NCI-H510A (cell line): ENCODE data around the gene SLC39A12.
"Not testable (repeated sequence)": the region's sequence is repeated elsewhere in the genome, so short reads cannot be mapped to it uniquely, and the experiment has no call there.

Experiments
- DNase-seq: peaks from one replicate; lab custom pipeline; 2025; lab: John Stamatoyannopoulos, UW

The SLC39A12 gene

DNA sequence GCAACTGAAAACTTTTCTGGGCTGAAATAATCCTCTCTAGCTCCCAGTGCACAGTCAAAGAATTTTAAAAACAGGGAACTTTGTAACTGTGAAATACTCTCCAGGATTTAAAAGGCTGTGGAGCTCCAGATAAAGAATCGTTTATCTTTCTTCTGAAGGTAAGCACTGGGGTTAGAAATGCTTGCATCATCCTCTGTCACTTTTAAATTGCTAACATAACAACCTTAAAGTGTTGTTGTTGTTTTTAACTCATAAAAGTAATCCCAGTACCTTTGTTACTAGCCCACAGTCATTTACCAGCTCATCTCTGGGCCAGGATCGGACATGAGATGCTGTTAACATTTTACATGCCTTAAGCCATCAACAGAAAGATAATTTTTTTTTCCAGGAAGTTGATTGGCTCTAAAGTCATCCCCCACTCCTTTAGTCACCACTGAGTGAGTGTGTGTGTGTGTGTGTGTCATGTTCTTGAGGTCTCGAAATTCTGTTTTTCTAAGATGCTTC, at the start of gene SLC39A12:
Gene SLC39A12, plus strand, starts transcription at position 51 of the 504 bp plus-strand sequence. CDS start 1,359 bp downstream, outside the sequence.
- no peak for DNase-seq

- no peak for DNase-seq
Observed at GRCh38 chr10:17904564-17904963, 47.2 kb upstream of the SLC39A12 start.

DNA sequence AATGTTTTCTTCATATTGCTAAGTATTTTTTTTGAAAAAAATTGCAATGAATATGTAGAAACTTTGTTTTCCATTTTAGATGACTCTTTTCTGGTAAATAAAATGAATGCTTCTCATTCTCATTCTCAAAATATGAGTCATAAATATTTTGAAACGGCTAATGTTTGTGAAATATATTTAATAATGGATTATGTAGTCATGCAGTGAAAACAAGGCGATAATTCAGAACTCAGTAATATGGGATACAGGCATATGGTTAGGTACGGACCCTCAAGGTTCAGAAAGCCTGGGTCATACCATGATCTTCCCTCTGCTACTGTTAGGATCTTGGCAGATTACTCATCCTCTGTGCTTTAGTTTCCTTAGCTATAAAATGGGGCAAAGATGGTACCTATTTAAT, 46.2 kb upstream of the SLC39A12 start:
- no peak for DNase-seq

DNA sequence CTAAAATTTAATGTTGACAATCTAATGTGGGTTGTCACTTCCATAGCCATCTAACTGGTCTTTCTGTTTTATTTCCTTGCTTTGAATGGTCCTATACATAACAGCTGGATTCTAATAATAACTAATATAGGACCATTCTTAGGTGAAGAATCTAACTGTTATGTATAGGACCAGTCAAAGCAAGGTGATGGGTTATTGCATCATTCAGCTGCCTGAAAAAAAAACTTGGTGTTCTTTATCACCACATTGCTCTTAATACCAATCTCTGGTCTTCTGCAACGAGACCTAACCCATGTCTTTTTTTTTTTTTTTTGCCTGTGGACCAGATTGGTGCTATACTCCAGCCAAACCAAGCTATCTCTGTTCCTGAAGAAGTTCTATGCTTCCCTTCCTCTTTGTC, 45.7 kb upstream of the SLC39A12 start:
- no peak for DNase-seq

DNA sequence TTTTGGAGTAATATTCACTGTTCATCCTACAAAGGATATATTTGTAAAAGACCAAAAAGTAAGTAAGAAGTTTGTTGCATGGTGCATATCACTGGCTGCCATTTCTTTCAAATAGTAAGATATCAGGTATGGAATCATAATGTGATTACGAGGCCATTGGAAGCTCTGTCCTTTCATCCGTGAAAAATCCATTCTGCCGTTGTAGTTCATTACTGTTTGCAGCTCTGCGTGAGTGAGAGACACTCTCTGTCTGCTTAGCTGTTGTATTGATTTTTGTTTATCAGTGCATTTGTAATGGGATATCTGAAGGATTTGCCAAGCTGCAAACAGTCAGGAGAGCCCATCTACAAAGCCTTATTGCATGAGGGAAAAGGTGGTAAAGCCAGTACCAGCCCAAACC, 44.1 kb upstream of the SLC39A12 start:
- no peak for DNase-seq

DNA sequence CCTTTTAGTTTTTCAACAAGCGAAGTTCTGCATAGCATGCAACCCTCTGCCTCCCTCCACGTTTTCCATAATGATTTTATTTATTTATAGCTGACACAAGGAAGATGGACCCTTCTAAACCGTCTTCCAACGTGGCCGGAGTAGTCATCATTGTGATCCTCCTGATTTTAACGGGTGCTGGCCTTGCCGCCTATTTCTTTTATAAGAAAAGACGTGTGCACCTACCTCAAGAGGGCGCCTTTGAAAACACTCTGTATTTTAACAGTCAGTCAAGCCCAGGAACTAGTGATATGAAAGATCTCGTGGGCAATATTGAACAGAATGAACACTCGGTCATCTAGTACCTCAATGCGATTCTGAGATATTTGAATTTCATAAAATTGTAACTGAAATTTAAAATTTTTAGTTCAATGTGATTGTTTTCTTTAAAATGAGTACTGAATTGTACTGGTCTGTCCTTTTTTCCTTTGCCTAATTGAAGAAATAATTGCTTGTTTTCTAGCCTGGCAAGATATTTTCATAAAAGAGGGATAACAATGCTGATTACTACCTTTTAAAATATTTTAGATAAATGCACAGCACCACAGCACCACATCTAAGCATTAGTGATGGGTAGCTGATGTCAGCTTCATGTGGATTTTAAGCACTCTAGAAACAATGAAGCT, 41.5 kb upstream of the SLC39A12 start:
- no peak for DNase-seq

GRCh38 chr10:17912754-17913153, 39.0 kb upstream of the SLC39A12 start:
- DNase-seq: no peak

DNA sequence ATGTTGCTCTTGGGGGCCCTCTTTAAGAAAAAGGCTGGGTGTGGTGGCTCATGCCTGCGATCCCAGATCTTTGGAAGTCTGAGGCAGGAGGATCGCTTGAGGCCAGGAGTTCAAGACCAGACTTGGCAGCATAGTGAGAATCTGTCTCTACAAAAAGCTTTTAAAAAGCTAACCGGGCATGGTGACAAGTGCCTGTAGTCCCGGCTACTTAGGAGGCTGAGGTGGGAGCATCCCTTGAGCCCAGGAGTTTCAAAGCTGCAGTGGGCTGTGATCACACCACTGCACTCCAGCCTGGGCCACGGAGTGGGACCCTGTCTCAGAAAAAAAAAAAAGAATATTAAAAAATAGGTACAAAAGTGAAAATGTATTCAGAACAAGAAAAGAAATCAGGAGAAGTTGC, 38.1 kb upstream of the SLC39A12 start:
- no peak for DNase-seq

DNA sequence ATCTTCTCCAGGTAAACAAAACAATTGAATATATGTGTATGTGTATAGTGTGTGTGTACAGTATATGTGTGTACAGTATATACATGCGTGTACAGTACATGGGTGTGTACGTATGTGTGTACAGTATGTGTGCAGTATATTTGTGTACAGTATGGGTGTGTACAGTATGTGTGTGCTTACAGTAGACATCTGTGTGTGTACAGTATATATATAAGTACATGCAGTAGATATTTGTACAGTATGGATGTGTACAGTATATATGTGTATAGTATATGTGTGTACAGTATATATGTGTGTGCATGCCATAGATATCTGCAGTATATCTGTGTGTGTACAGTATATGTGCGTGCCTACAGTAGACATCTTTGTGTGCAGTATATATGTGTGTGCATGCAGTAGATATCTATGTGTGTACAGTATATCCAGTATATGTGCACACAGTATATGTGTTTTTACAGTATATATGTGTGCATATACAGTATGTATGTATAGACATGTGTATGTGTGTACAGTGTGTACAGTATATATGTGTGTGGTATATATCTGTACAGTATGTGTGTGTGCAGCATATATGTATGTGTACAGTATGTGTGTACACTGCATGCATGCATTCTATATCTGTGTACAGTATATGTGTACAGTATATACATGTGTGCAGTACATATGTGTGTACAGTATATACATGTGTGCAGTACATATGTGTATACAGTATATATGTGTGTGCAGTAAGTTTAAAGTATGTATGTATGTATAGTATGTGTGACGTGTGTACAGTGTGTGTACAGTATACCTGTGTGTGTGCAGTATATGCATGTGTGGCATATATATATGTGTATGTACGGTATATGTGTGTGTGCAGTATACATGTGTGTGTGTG, 37.3 kb upstream of the SLC39A12 start:
- DNase-seq: no peak

DNA sequence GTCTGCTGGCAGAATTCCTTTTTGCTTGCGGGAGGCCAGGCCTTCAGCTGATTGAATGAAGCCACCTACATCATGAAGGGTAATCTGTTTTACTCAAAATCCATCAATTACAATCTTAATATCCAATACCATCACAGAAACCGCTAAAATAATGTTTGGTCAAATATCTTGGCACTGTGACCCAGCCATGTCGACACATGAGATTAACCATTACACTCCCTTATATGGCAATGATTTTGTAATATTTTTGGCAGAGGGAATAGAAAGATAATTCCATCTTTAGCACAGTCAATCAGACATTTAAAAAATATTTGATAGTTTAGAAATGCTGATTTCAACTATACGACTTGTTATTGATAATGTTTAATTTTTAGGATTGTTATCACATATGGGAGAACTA, 36.5 kb upstream of the SLC39A12 start:
- DNase-seq: no peak

GRCh38 chr10:17918187-17918903, 33.4 kb upstream of the SLC39A12 start:
- DNase-seq: no peak

DNA sequence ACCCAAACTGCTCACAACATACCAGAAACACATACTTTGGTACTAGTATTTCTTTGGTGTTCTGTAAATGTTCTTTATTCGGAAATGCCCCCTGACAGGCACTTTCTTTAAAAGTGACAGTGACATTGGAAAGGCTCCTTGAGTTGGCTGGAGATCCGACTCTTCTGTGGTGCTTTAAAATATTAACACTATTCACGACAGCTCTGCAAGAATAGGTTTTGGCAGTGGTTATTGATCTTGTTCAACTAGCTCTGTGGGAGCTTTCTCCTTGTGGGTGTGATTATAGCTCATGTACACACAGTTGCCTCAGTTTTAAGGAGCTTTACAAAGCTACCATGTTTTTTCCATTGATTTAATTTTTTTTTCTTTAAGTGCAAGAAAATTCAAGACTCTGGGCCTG, 30.3 kb upstream of the SLC39A12 start:
- no peak for DNase-seq

DNA sequence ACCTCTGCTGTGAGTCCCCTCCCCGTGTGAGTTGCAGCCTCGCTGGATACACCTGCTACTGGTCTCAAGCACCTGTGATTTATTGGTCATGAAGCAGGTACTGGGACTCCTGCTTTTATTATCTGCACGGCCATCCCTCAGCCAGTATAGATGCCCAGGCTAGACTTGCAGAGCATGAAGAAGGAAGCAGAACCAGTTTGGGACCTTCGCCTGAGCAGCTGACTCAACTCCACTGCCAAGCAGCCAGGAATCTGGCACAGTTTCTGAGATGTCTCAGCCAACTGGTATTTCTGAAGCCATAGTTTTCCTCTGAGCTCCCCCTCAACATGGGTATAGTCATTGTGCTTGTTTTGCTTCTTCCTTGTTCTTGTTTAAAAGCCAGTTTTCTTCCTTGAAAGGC, 28.0 kb upstream of the SLC39A12 start:
- peak; percentile 57 for DNase-seq

- DNase-seq: no peak
Observed at GRCh38 chr10:17943033-17943745, 8.5 kb upstream of the SLC39A12 start.

DNA sequence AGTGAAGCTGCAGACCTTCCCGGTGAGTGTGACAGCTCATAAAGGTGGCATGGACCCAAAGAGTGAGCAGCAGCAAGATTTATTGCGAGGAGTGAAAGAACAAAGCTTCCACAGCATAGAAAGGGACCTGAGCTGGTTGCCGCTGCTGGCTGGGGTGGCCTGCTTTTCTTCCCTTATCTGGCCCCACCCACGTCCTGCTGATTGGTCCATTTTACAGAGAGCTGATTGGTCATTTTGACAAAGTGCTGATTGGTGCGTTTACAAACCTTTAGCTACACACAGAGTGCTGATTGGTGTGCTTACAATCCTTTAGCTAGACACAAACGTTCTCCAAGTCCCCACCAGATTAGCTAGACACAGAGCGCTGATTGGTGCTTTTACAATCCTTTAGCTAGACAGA, 1.4 kb upstream of the SLC39A12 start:
- DNase-seq: not testable (repeated sequence)

GRCh38 chr10:17950726-17951125, 992 bp upstream of the SLC39A12 start:
- DNase-seq: no peak

DNA sequence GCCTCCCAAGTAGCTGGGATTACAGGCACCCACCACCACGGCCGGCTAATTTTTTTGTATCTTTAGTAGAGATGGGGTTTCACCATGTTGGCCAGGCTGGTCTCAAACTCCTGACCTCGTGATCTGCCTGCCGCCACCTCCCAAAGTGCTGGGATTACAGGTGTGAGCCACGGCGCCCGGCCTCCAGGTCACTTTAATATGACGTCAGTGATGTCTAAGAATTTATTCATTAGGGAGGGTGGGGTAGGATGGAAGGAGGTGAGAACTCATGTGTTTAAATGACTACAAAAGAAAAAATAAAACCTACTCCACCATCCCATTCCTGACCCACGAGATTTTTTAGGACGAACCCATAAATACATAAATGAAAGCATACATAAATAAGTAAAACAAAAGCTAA, 2.7 kb downstream of the SLC39A12 start:
- not testable (repeated sequence) for DNase-seq

- DNase-seq: no peak
Observed at GRCh38 chr10:17954861-17955260, 3.1 kb downstream of the SLC39A12 start.

DNA sequence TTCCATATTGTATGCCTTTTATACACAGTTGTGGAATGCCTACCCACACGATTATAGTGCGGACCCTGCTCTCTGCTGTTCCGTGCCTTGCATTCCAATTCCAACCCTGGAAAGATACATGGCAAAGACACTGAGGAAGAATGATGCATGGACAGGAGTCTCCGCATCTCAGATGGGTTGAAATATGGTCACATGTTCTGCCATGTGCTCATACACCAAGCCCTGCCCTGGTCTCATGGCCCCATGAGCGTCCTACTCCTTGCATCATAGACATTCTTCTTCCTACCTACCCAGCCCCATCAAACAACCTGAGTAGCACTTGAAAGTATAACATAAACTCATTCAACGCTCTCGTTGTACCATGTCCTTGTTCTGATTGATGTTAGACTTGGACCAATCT, 6.3 kb downstream of the SLC39A12 start:
- DNase-seq: no peak

DNA sequence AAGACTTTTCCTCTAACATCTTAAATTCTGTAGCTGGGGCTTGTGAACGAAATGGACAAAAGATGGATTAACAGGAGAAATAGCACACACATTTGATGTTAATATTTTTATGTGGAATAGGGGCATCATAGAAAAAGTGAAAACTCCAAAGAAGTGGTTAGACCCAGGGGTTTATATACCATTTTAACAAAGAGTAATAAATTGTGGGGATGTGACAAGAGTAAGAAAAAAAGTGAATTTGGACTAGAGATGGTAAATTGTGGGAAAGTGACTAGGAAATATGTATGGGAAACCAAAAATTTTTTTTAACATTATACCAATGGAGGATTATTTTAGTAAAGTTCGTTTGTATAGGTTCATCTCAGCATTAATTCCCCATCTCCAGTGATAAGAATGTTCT, 8.2 kb downstream of the SLC39A12 start:
- no peak for DNase-seq

DNA sequence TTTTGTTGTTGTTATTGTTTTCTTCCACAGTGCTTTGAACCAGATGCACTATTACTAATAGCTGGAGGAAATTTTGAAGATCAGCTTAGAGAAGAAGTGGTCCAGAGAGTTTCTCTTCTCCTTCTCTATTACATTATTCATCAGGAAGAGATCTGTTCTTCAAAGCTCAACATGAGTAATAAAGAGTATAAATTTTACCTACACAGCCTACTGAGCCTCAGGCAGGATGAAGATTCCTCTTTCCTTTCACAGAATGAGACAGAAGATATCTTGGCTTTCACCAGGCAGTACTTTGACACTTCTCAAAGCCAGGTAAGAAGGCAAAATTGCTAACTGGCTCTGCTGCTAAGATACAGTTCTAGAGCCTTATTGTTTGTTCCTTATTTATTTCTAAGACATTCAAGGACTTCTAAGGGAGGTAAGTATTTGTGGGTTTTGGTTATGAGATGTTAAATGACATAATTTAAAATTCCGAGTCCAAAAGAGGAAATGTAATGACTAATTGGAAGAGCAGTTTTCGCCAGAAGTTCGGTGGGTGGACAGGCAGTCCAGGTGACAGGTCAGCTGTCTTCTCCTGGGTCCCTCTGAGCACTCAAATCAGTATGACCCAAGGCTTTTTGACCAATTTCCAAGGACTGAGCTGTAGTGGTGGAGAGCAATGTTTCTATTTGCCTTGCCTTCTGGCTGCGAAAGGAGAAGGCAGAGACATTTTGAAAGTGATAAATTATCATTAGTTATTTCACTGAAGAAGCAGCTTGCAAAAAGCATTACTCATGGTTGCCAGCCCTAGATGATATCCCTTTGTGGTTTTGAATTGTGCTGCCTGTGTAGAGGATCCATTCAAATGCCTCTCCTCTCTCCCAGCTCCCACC, 10.1 kb downstream of the SLC39A12 start:
- DNase-seq: no peak
